BE2C (cell line): Measurements from ENCODE around the gene SPINDOC.
"Not testable (repeated sequence)": the region's sequence is repeated elsewhere in the genome, so short reads cannot be mapped to it uniquely, and the experiment has no call there.

Source experiments
- DNase-seq: peaks from one replicate; pipeline ENCODE4 v3.0.0-alpha.2; 2020
- H3K27me3 ChIP-seq: fragments of 250-450 bp; sonication (Bioruptor Pico); 2 replicates; pipeline ENCODE4 v1.5.1; 2020; ENCODE audit warnings: mild to moderate bottlenecking
- H3K36me3 ChIP-seq: fragments of 250-450 bp; sonication (Bioruptor Pico); 2 replicates; pipeline ENCODE4 v1.5.1; 2020; ENCODE audit warnings: mild to moderate bottlenecking
- H3K4me1 ChIP-seq: fragments of 250-450 bp; sonication (Bioruptor Pico); 2 replicates; pipeline ENCODE4 v1.5.1; 2020
- H3K4me3 ChIP-seq: 2 replicates; pipeline ENCODE4 v1.5.1; 2011; ENCODE audit warnings: low read depth, low read length
- H3K9me3 ChIP-seq: fragments of 250-450 bp; sonication (Bioruptor Pico); 2 replicates; pipeline ENCODE4 v1.5.1; 2020
- CTCF ChIP-seq: IDR thresholded peaks from 2 replicates; pipeline ENCODE4 v1.5.1; 2012; ENCODE audit warnings: mild to moderate bottlenecking, low read depth, low read length

The SPINDOC gene

DNA sequence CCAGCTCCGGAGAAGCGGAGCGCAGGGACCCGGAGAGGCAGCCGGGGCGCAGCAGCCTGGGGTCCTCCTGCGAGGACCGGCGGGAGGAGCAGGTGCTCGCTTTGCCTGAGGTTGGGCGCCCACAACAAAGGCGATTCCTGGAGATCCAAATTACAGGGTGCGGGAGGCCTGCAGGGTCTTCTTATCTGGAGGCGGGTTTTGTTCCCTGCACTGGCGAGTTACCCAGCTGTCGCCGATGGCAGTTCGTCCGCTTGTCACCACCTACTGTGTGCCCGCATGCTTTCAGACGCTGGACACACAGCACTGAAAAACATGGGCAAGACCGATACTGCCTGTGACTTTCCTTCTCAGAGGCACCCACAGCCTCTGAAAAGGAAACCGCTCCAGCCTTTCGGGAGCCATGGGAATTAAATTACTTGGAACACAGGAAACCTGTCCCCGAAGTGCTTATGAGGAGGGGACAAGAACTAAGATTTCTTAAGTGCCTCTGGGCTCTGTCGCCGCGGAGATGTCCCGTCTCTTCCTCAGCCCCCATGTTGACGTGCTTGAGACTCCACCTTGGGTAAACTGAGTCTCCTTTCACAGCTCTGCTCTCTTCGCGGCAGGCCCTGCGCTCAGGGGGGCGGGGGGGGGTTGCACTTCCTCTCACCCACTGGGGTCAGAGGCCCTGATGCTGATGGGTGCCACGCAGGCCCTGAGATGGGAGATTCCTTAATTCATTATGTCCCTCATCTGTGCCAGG is 43.4 kb upstream of the SPINDOC start:
- H3K4me1 ChIP-seq: no peaks in the 10 kb centered on the region

DNA sequence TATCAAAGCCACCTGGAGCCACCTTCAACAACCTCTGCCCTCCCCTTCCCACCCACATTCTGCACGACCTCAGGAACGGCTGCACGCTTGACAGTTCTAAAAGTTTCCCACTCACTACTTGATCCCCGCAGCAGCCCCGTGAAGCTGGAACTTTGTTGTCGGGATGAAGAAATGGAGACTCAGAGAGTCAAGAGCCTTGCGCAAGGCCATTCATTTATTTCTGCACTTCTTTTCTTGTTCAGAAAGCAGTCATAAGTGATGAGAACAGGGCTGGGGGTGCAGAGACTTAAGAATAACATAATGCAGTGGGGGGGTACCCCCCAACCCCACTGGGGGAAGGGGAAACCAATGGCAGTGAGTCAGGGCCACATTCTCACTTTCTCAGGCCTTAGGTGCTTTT is 42.5 kb upstream of the SPINDOC start:
- no peaks in the 10 kb centered on the region for H3K4me1 ChIP-seq

More for the DNA sequence above, 43.4 kb upstream of the SPINDOC start:
- H3K36me3 ChIP-seq: no peaks in the 10 kb centered on the region
- H3K9me3 ChIP-seq: no peaks in the 10 kb centered on the region
- TF ChIP-seq CTCF: no peak
- H3K27me3 ChIP-seq: no peaks in the 10 kb centered on the region
- peak overlapping the region; percentile 45 for H3K4me3 ChIP-seq
- no peak for DNase-seq

DNA sequence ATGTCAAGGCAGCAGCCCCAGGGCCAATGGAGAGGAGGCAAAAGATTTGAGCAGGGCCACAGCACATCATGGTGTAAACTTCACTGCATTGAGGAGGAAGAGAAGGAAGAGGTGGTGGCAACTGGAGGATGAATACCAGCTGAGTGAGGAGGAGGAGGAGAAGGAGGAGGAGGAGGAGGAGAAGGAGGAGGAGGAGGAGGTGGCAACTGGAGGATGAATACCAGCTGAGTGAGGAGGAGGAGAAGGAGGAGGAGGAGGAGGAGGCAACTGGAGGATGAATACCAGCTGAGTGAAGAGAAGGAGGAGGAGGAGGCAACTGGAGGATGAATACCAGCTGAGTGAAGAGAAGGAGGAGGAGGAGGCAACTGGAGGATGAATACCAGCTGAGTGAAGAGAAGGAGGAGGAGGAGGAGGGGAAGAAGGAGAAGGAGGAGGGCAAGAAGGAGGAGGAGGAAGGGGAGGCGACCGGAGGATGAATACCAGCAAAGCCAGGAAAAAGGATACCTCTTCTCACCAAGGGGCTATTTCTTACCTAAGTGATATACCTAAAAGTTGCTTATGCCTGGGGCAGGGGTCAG is 41.4 kb upstream of the SPINDOC start:
- not testable (repeated sequence) for H3K27me3 ChIP-seq, H3K36me3 ChIP-seq, H3K9me3 ChIP-seq, H3K4me3 ChIP-seq, DNase-seq, H3K4me1 ChIP-seq

More for the DNA sequence above, 42.5 kb upstream of the SPINDOC start:
- H3K27me3 ChIP-seq: no peaks in the 10 kb centered on the region
- no peak for DNase-seq
- no peak overlapping the region for H3K4me3 ChIP-seq
- H3K9me3 ChIP-seq: no peaks in the 10 kb centered on the region
- no peak for TF ChIP-seq CTCF
- H3K36me3 ChIP-seq: no peaks in the 10 kb centered on the region

GRCh38 chr11:63775191-63775590 is 38.1 kb upstream of the SPINDOC start:
- no peak for TF ChIP-seq CTCF

GRCh38 chr11:63779039-63779438 is 34.2 kb upstream of the SPINDOC start:
- no peak for TF ChIP-seq CTCF
- DNase-seq: no peak

More at GRCh38 chr11:63775191-63775590, 38.1 kb upstream of the SPINDOC start:
- no peaks in the 10 kb centered on the region for H3K36me3 ChIP-seq
- no peak for DNase-seq
- no peaks in the 10 kb centered on the region for H3K27me3 ChIP-seq
- no peak overlapping the region for H3K4me3 ChIP-seq
- H3K4me1 ChIP-seq: no peaks in the 10 kb centered on the region
- no peaks in the 10 kb centered on the region for H3K9me3 ChIP-seq

DNA sequence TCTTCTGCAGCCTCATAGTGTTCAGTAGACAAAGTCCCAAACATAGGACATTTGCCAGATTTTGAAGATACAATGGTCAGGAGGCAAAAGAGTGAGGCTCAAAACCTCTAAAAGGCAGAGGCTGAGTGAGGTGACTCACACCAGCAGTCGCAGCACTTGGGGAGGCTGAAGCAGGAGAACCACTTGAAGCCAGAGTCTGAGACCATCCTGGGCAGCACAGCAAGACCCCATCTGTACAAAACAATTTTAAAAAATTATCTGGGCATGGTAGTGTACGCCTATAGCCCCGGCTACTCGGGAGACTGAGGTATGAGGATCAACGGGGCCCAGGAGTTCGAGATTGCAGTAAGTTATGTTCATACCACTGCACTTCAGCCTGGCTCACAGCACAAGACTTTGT is 30.5 kb upstream of the SPINDOC start:
- H3K36me3 ChIP-seq: no peaks in the 10 kb centered on the region
- H3K27me3 ChIP-seq: no peaks in the 10 kb centered on the region
- no peaks in the 10 kb centered on the region for H3K9me3 ChIP-seq
- no peak for TF ChIP-seq CTCF
- DNase-seq: no peak
- H3K4me3 ChIP-seq: no peak overlapping the region
- H3K4me1 ChIP-seq: no peaks in the 10 kb centered on the region

More at GRCh38 chr11:63779039-63779438, 34.2 kb upstream of the SPINDOC start:
- Histone ChIP-seq H3K4me1 (no peaks in the 10 kb centered on the region), H3K36me3 (no peaks in the 10 kb centered on the region), H3K9me3 (no peaks in the 10 kb centered on the region), H3K4me3 (no peak overlapping the region), H3K27me3 (no peaks in the 10 kb centered on the region)
